Uterus (tissue), 4 donors: ENCODE measurements around the gene PDGFB. TPM values are rescaled to one million over a fixed set of nuclear protein-coding genes. Genes with fewer than 3 reads are reported as not detected.

ENCODE experiments used
- DNase-seq, 2 donors: peaks; one replicate each; pipeline ENCODE4 v3.0.0-alpha.2; 2019 to 2020
- H3K27ac ChIP-seq, 2 donors: fragments of 200-600 bp; sonication (generic); 1 replicate in 1 of 2; 2 replicates in 1 of 2; pipeline ENCODE4 v1.5.1; 2016 to 2018
- H3K27me3 ChIP-seq, 2 donors: fragments of 200-600 bp; sonication (generic); one replicate each; pipeline ENCODE4 v1.5.1; 2018 to 2019; ENCODE audit warnings: control low read depth in 1 of 2
- H3K36me3 ChIP-seq, 2 donors: fragments of 200-600 bp; sonication (generic); one replicate each; pipeline ENCODE4 v1.5.1; 2019; ENCODE audit warnings: control low read depth in 1 of 2
- H3K4me1 ChIP-seq, 2 donors: fragments of 200-600 bp; sonication (generic); one replicate each; pipeline ENCODE4 v1.5.1; 2018 to 2019; ENCODE audit warnings: control low read depth in 1 of 2
- H3K4me3 ChIP-seq, 2 donors: fragments of 200-600 bp; sonication (generic); 1 replicate in 1 of 2; 2 replicates in 1 of 2; pipeline ENCODE4 v1.5.1; 2018 to 2019; ENCODE audit warnings: mild to moderate bottlenecking in 1 of 2
- H3K9me3 ChIP-seq, 2 donors: fragments of 200-600 bp; sonication (generic); one replicate each; pipeline ENCODE4 v1.5.1; 2019; ENCODE audit warnings: control low read depth in 1 of 2
- CTCF ChIP-seq, 4 experiments: fragments of 200-600 bp in 2 of 4; fragments of 450-650 bp in 2 of 4; sonication (generic) in 2 of 4; IDR thresholded peaks; one replicate each; pipeline ENCODE4 v1.5.1; 2016 to 2019; ENCODE audit warnings: antibody characterized with exemption in 4 of 4, mild to moderate bottlenecking in 2 of 4, moderate library complexity in 1 of 4
- POLR2A ChIP-seq, 2 donors: fragments of 450-650 bp; IDR thresholded peaks; one replicate each; pipeline ENCODE4 v1.6.1; 2016; ENCODE audit warnings: antibody characterized with exemption in 2 of 2, mild to moderate bottlenecking in 1 of 2, moderate library complexity in 1 of 2
- intact Hi-C: fragments of 100-400 bp; cut with DNase I; formaldehyde crosslinking; loops from one replicate; pipeline ENCODE4 v1.15.1; 2023; ENCODE audit warnings: low total_unique reads
- total RNA-seq, 4 donors: library from RNA; depleted of rRNA in 3 of 4; stranded (reverse); fragments of >200 nt in 3 of 4; gene quantifications; one replicate each; pipeline versions ENCODE4 v1.1.0 to v1.2.4, GENCODE V29; 2014 to 2023
- donor health status: DM: yes; HTN: yes; CAD: no.

Gene PDGFB
- total RNA-seq, 4 donors from 2014 or later, result 2.0 to 24.8 (median 5.6) TPM

DNA sequence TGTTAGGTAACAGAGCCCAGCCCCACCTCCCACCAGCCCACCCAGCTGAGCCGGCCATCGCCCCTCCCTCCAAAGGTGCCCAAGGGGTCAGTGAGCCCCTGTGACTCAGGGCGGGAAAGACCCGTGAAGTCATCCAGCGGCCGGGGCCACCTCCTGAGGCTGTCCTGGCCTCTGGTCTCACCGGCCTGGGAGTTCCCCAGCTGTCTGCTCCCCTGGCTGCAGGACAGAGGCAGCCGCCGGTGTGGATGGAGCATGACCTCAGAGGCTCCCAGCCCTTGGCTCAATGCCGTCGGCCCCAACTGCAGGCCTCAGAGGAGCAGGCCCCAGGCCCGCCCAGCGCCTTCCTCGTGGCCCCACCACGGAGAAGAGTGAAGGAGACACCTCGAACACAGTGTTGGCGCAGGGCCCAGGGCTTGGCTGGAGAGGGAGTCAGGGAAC is 46.0 kb upstream of the PDGFB start:
- H3K27ac ChIP-seq, result peak overlapping the region; percentile 72 to 73
- no peak for TF ChIP-seq CTCF (IDR thresholded peaks at IDR 0.05)
- TF ChIP-seq POLR2A (IDR thresholded peaks at IDR 0.05), result no peak
- H3K4me3 ChIP-seq, result no peak overlapping the region
- H3K4me1 ChIP-seq, result peaks cover 4 to 5% of the 10 kb centered on the region in 2 donors
- H3K9me3 ChIP-seq, result no peaks in the 10 kb centered on the region
- no peaks in the 10 kb centered on the region for H3K27me3 ChIP-seq
- H3K36me3 ChIP-seq, result no peaks in the 10 kb centered on the region
- intact Hi-C loops, result no loop called here
- peak; percentile 75 to 78 for DNase-seq

DNA sequence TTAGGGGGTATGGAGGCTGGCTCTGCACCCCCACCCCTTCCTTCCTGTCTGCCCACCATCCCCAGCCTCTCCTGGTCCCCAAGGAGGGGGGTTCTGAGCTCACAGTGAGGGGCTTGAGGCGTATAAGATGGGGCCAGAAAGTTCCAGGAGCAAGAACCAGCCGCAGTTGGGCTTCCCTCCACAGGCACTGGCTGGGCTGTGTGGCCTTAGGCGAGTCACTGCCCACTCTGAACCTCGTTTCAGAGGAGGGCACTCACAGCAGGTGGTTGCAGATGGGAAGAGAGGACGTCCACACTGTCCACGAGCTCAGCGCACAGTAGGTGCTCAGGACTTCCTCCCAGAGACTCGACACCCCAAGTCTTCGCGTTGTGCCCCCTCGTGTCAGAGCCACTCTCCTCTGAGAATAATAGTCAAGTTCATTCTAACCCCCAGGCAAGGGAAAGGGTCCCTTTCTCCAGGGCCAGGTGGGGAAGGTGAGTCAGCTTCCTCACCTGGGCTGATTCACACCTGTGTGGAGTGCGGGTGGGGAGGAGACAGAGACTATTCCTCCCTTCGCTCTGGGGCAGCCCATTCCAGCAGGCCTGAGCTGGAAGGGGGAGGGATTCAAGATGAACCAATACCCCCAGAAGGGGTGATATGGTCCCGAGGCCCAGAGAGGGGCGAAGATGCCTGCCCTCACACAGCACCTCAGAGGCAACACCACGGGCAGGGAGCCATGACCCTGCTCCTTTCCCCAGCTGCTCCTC is 45.4 kb upstream of the PDGFB start:
- H3K27ac ChIP-seq, result peak overlapping the region; percentile 72 to 73

GRCh38 chr22:39289533-39289932 is 44.8 kb upstream of the PDGFB start:
- no peak for DNase-seq
- H3K4me3 ChIP-seq, result no peak overlapping the region
- H3K4me1 ChIP-seq, result peaks cover 4 to 5% of the 10 kb centered on the region in 2 donors
- intact Hi-C loops, result no loop called here
- H3K9me3 ChIP-seq, result no peaks in the 10 kb centered on the region
- H3K27me3 ChIP-seq, result no peaks in the 10 kb centered on the region
- TF ChIP-seq CTCF (IDR thresholded peaks at IDR 0.05), result no peak
- TF ChIP-seq POLR2A (IDR thresholded peaks at IDR 0.05), result no peak
- H3K27ac ChIP-seq, result no peak overlapping the region
- H3K36me3 ChIP-seq, result no peaks in the 10 kb centered on the region

More for the DNA sequence above, 45.4 kb upstream of the PDGFB start:
- H3K4me3 ChIP-seq, result no peak overlapping the region
- intact Hi-C loops, result no loop called here
- H3K9me3 ChIP-seq, result no peaks in the 10 kb centered on the region
- no peaks in the 10 kb centered on the region for H3K36me3 ChIP-seq
- no peak for DNase-seq
- no peaks in the 10 kb centered on the region for H3K27me3 ChIP-seq
- TF ChIP-seq CTCF (IDR thresholded peaks at IDR 0.05) (no peak), POLR2A (IDR thresholded peaks at IDR 0.05) (no peak)
- peaks cover 4 to 5% of the 10 kb centered on the region in 2 donors for H3K4me1 ChIP-seq

DNA sequence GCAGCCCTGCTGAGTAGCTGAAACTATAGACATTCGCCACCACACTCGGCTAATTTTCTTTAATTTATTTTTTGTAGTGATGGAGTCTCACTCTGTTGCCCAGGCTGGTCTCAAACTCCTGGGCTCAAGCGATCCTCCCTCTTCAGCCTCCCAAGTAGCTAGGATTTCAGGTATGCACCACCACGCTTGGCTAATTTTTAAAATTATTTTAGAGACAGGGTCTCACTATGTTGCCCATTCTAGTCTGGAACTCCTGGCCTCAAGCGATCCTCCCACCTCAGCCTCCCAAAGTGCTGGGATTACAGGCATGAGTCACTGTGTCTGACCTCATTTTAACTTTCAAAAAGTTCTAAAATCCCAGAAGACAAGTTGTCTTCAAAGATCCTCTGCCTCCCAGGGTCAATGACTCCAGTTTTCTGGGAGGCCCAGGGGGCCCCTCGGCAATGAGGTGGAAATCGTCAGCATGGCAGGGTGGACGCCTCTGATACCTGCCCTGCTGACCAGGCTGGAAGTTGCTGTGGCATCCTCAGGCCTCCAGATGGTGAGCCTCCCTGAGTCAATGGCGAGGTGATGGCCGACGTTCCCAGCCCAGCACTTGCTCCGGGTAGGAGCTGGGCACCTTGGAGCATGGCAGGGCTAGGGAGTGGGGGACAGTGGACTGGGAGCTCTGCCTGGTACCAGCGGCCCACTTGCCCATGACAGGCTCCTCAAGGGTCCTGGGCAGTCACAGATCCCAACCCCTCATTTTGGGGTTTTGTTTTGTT is 43.5 kb upstream of the PDGFB start:
- peaks cover 4 to 5% of the 10 kb centered on the region in 2 donors for H3K4me1 ChIP-seq

More for the DNA sequence above, 43.5 kb upstream of the PDGFB start:
- Histone ChIP-seq H3K27me3 (no peaks in the 10 kb centered on the region), H3K27ac (no peak overlapping the region), H3K36me3 (no peaks in the 10 kb centered on the region), H3K4me3 (no peak overlapping the region), H3K9me3 (no peaks in the 10 kb centered on the region)
- intact Hi-C loops, result no loop called here
- TF ChIP-seq CTCF (IDR thresholded peaks at IDR 0.05) (no peak), POLR2A (IDR thresholded peaks at IDR 0.05) (no peak)
- no peak for DNase-seq
